Measurements from ENCODE around the gene SUPT3H.

SUPT3H gene

GRCh38 chr6:45388328-45388727, 10.6 kb upstream of the SUPT3H start:
- DNase-seq (ENCODE audit: low read depth in 2 of 2): no peak

- no peak for DNase-seq (ENCODE audit: low read depth in 2 of 2)
Measured at GRCh38 chr6:45387236-45387635, 9.5 kb upstream of the SUPT3H start.

- DNase-seq (ENCODE audit: low read depth in 2 of 2): no peak
Measured at GRCh38 chr6:45386501-45386900, 8.8 kb upstream of the SUPT3H start.

- DNase-seq (ENCODE audit: low read depth in 2 of 2): no peak
Measured at GRCh38 chr6:45382391-45382790, 4.7 kb upstream of the SUPT3H start.

- DNase-seq (ENCODE audit: low read depth in 2 of 2): peak in 1 of 2 donors; percentile 0
Measured at GRCh38 chr6:45378334-45378926, 696 bp upstream of the SUPT3H start.

- peak; percentile 58 to 63 for DNase-seq (ENCODE audit: low read depth in 2 of 2)
Measured at GRCh38 chr6:45377043-45377553, 636 bp downstream of the SUPT3H start.

- DNase-seq (ENCODE audit: low read depth in 2 of 2): no peak
Measured at GRCh38 chr6:45376310-45377042, 1.3 kb downstream of the SUPT3H start.

GRCh38 chr6:45375449-45375848, 2.3 kb downstream of the SUPT3H start:
- no peak for DNase-seq (ENCODE audit: low read depth in 2 of 2)

- no peak for DNase-seq (ENCODE audit: low read depth in 2 of 2)
Measured at GRCh38 chr6:45371924-45372573, 5.7 kb downstream of the SUPT3H start.

- DNase-seq (ENCODE audit: low read depth in 2 of 2): no peak
Measured at GRCh38 chr6:45369870-45370269, 7.9 kb downstream of the SUPT3H start.

GRCh38 chr6:45367999-45368398, 9.7 kb downstream of the SUPT3H start:
- DNase-seq (ENCODE audit: low read depth in 2 of 2): no peak

- no peak for DNase-seq (ENCODE audit: low read depth in 2 of 2)
Measured at GRCh38 chr6:45366534-45366933, 11.2 kb downstream of the SUPT3H start.

GRCh38 chr6:45365036-45365435, 12.7 kb downstream of the SUPT3H start:
- no peak for DNase-seq (ENCODE audit: low read depth in 2 of 2)

GRCh38 chr6:45364466-45364865, 13.3 kb downstream of the SUPT3H start:
- DNase-seq (ENCODE audit: low read depth in 2 of 2): no peak

- DNase-seq (ENCODE audit: low read depth in 2 of 2): no peak
Measured at GRCh38 chr6:45353654-45354053, 24.1 kb downstream of the SUPT3H start.

GRCh38 chr6:45351667-45352066, 26.1 kb downstream of the SUPT3H start:
- DNase-seq (ENCODE audit: low read depth in 2 of 2): no peak

- DNase-seq (ENCODE audit: low read depth in 2 of 2): no peak
Measured at GRCh38 chr6:45351076-45351475, 26.7 kb downstream of the SUPT3H start.

GRCh38 chr6:45350186-45350710, 27.5 kb downstream of the SUPT3H start:
- DNase-seq (ENCODE audit: low read depth in 2 of 2): no peak

- DNase-seq (ENCODE audit: low read depth in 2 of 2): no peak
Measured at GRCh38 chr6:45344900-45345299, 32.8 kb downstream of the SUPT3H start.

GRCh38 chr6:45328523-45328922, 49.2 kb downstream of the SUPT3H start:
- DNase-seq (ENCODE audit: low read depth in 2 of 2): no peak

GRCh38 chr6:45327956-45328522, 49.7 kb downstream of the SUPT3H start, which contains the start of gene RUNX2:
RUNX2 (plus strand) TSS chr6:45328330; CDS start chr6:45328727, 397 bp downstream.
- DNase-seq (ENCODE audit: low read depth in 2 of 2): no peak
